Osteoblast (primary cell): ENCODE results near the gene AFAP1. TPM values are rescaled to one million over a fixed set of nuclear protein-coding genes. Genes with fewer than 3 reads are reported as not detected.

Experiments
- DNase-seq: peaks from one replicate; pipeline ENCODE4 v3.0.0; 2011; ENCODE audit warnings: low spot score, mixed read lengths; ENCODE audit not compliant: insufficient read length; ENCODE audit errors: missing footprints
- H2AFZ ChIP-seq: 2 replicates; pipeline ENCODE4 v1.6.0; 2011; ENCODE audit warnings: mild to moderate bottlenecking, low read length
- H3K27ac ChIP-seq: 2 replicates; pipeline ENCODE4 v1.5.1; 2011; ENCODE audit warnings: mild to moderate bottlenecking, low read depth, low read length, moderate library complexity
- H3K27me3 ChIP-seq: 2 replicates; pipeline ENCODE4 v1.6.0; 2012; ENCODE audit warnings: mild to moderate bottlenecking, control low read depth, inconsistent platforms, low read length, moderate library complexity; ENCODE audit not compliant: insufficient read depth
- H3K36me3 ChIP-seq: 2 replicates; pipeline ENCODE4 v1.5.1; 2011; ENCODE audit warnings: mild to moderate bottlenecking, low read length, control low read depth, moderate library complexity; ENCODE audit not compliant: insufficient read depth
- H3K4me1 ChIP-seq: 2 replicates; pipeline ENCODE4 v1.5.1; 2011; ENCODE audit warnings: mild to moderate bottlenecking, low read length, control low read depth, moderate library complexity; ENCODE audit not compliant: insufficient read depth
- H3K4me2 ChIP-seq: 2 replicates; pipeline ENCODE4 v1.6.0; 2011; ENCODE audit warnings: mild to moderate bottlenecking, low read length; ENCODE audit not compliant: insufficient read depth
- H3K4me3 ChIP-seq: fragments of 200-600 bp; sonication (generic); 3 replicates; pipeline ENCODE4 v1.5.1; 2012; ENCODE audit warnings: mild to moderate bottlenecking, low read length, inconsistent platforms; ENCODE audit not compliant: insufficient read depth
- H3K79me2 ChIP-seq: 2 replicates; pipeline ENCODE4 v1.6.0; 2012; ENCODE audit warnings: mild to moderate bottlenecking, low read length, control low read depth, inconsistent platforms; ENCODE audit not compliant: insufficient read depth
- H3K9me3 ChIP-seq: 2 replicates; pipeline ENCODE4 v1.5.1; 2011; ENCODE audit warnings: low read depth, low read length, control low read depth
- H4K20me1 ChIP-seq: 2 replicates; pipeline ENCODE4 v1.6.0; 2012; ENCODE audit warnings: mild to moderate bottlenecking, low read length, control low read depth; ENCODE audit not compliant: insufficient read depth
- total RNA-seq: library from RNA; depleted of rRNA; stranded (reverse); fragments of >200 nt; gene quantifications from 2 replicates; pipeline ENCODE4 v1.2.3, GENCODE V29; 2012
- TF ChIP-seq, protein P1 (sequence below): IDR thresholded peaks from 2 replicates; pipeline ENCODE4 v1.5.1; 2011; ENCODE audit warnings: mild to moderate bottlenecking, low read depth, low read length, moderate library complexity; ENCODE audit errors: extremely low read depth

AFAP1 gene
- total RNA-seq, 1 donor = 101 TPM

DNA sequence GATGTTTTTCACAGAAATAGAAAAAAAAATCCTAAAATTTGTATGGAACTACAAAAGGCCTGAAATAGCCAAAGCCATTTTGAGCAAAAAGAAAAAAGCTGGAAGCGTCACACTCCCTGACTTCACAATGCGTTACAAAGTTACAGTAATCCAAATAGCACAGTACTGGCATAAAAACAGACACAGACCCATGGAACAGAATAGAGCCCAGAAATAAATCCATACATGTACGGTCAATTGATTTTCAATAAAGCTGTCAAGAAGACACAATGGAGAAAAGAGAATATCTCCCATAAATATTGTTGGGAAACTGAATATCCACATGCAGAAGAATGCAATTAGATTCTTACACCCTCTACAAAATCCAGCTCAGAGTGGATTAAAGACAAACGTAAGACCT lies 208.2 kb downstream of the AFAP1 start:
- Histone ChIP-seq H2AFZ (no peak overlapping the region), H3K4me1 (no peaks in the 10 kb centered on the region), H3K9me3 (no peaks in the 10 kb centered on the region), H3K36me3 (no peaks in the 10 kb centered on the region), H3K4me3 (no peak overlapping the region), H3K27me3 (no peaks in the 10 kb centered on the region), H3K4me2 (no peak overlapping the region), H3K27ac (no peak overlapping the region), H4K20me1 (no peaks in the 10 kb centered on the region), H3K79me2 (no peaks in the 10 kb centered on the region)
- no peak for DNase-seq
- TF ChIP-seq, protein P1, sequence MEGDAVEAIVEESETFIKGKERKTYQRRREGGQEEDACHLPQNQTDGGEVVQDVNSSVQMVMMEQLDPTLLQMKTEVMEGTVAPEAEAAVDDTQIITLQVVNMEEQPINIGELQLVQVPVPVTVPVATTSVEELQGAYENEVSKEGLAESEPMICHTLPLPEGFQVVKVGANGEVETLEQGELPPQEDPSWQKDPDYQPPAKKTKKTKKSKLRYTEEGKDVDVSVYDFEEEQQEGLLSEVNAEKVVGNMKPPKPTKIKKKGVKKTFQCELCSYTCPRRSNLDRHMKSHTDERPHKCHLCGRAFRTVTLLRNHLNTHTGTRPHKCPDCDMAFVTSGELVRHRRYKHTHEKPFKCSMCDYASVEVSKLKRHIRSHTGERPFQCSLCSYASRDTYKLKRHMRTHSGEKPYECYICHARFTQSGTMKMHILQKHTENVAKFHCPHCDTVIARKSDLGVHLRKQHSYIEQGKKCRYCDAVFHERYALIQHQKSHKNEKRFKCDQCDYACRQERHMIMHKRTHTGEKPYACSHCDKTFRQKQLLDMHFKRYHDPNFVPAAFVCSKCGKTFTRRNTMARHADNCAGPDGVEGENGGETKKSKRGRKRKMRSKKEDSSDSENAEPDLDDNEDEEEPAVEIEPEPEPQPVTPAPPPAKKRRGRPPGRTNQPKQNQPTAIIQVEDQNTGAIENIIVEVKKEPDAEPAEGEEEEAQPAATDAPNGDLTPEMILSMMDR = no peak

DNA sequence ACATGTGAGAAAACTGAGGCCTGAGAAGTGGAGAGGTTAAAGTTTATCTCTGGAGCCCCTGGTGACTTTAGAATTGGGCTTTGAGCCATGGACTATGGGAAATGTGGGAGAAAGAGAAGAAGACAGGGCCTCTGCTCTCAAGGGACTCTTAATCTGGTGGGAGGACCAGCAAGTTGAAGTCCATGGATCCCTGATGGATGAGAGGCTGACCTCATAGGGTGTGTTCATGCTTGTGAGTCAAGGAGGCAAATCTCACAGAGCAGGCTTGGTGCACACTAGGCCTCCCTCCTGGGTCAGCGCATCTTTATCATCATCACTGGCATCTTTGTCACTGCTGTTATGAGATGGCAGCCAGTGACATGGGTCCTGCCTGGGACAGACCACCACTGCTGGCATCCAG lies 211.9 kb downstream of the AFAP1 start:
- Histone ChIP-seq H3K27me3 (no peaks in the 10 kb centered on the region), H3K4me2 (no peak overlapping the region), H2AFZ (no peak overlapping the region), H3K4me3 (no peak overlapping the region), H3K27ac (no peak overlapping the region), H3K4me1 (no peaks in the 10 kb centered on the region), H4K20me1 (no peaks in the 10 kb centered on the region), H3K36me3 (no peaks in the 10 kb centered on the region), H3K79me2 (no peaks in the 10 kb centered on the region), H3K9me3 (no peaks in the 10 kb centered on the region)
- DNase-seq = no peak
- TF ChIP-seq, protein P1 = no peak

DNA sequence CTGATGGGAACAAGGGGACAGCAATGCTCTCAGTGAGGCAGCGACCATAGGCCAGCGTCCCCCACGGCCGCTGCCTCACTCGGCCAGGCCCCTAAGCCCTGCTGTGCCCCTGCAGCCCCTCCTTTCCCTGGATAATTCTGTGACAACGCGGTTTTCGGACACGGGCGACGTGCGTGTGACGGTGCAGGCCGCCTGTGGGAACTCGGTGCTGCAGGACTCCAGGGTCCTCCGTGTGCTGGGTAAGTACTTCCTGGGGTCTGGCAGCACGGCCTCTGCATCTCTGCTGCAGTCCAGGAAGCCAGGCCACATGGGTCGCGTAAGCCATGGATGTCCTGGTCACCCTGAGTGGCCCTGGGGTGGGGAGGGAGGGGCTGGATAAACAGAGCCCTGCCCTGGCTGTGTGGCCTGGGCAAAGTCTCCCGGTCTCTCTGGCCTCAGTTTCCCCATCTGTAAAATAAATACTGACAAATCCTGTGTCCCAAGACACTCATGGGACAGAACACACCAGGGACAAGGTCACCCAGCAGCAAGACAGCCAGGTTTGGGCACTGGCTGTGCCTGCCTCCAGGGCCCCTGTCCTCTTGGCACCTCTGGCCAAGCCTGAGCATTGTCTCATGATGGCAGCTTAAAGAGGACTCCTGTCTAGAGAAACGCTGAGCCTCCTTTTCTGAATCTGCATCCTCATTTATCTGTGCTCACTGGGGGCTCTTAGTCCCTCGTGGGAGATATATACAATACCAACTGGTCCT lies 212.8 kb downstream of the AFAP1 start:
- Histone ChIP-seq H2AFZ (no peak overlapping the region), H3K79me2 (no peaks in the 10 kb centered on the region), H3K4me3 (no peak overlapping the region), H3K4me1 (no peaks in the 10 kb centered on the region), H3K9me3 (no peaks in the 10 kb centered on the region), H3K27me3 (no peaks in the 10 kb centered on the region), H4K20me1 (no peaks in the 10 kb centered on the region), H3K27ac (no peak overlapping the region), H3K4me2 (no peak overlapping the region), H3K36me3 (no peaks in the 10 kb centered on the region)
- TF ChIP-seq, protein P1 = no peak
- no peak for DNase-seq

DNA sequence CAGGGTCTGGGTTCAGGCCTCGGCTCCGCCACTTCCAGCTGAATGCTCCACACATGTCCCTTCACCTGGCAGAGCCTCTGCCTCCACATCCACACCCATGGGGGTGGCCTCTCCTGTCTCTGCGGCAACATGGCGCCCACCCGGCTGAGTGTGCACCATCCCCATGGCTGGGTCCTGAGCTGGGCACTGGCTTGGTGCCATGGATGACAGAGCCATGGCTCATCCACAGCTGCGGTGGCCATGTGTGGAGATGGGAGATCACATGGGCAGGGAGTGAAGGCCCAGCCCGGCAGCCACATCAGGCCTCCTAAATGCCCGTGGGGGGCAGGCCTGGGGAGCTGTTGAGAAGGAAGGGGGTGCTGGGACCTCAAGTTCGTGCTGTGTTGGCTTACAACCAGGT lies 213.7 kb downstream of the AFAP1 start:
- Histone ChIP-seq H3K9me3 (no peaks in the 10 kb centered on the region), H2AFZ (no peak overlapping the region)

More for the DNA sequence above, 213.7 kb downstream of the AFAP1 start:
- no peak overlapping the region for H3K27ac ChIP-seq
- no peaks in the 10 kb centered on the region for H3K36me3 ChIP-seq
- H3K27me3 ChIP-seq = no peaks in the 10 kb centered on the region
- no peak overlapping the region for H3K4me2 ChIP-seq
- no peaks in the 10 kb centered on the region for H3K79me2 ChIP-seq
- no peaks in the 10 kb centered on the region for H4K20me1 ChIP-seq
- H3K4me1 ChIP-seq = no peaks in the 10 kb centered on the region
- no peak overlapping the region for H3K4me3 ChIP-seq
- DNase-seq = peak; percentile 96
- TF ChIP-seq, protein P1 = no peak
